GM12878 (cell line): ENCODE data around the gene EEF1AKMT2. TPM values are rescaled to one million over a fixed set of nuclear protein-coding genes. Genes with fewer than 3 reads are reported as not detected.
A peak's percentile ranks its signal among the peaks of the same experiment; 100 is the strongest.

Experiments used
- ATAC-seq: fragments of 200-7000 bp; cut with Tn5 transposase; 3 replicates; pipeline ENCODE4 v1.9.1; 2020; ENCODE audit warnings: mild to moderate bottlenecking, moderate library complexity
- BruUV-seq: library from RNA; stranded (reverse); fragments of 400-500 nt; replicated peaks from 2 replicates; lab custom pipeline; 2021; lab: Mats Ljungman, UMichigan
- CTCF ChIA-PET: fragments of 300-600 bp; sonication (Branson Sonifier 250); formaldehyde crosslinking; extraction: SDS; loops from one replicate; lab custom pipeline; 2021; ENCODE audit warnings: inconsistent platforms; lab: Yijun Ruan, JAX
- POLR2A ChIA-PET: fragments of 350-600 bp; formaldehyde crosslinking; extraction: SDS; loops from one replicate; lab custom pipeline; 2021; ENCODE audit warnings: inconsistent platforms; lab: Charles Lee
- RAD21 ChIA-PET: fragments of 300-600 bp; sonication (Branson Sonifier 250); formaldehyde crosslinking; loops from one replicate; lab custom pipeline; 2023; ENCODE audit warnings: antibody characterized with exemption; ENCODE audit not compliant: unreplicated experiment; lab: Charles Lee
- SMC1A ChIA-PET: fragments of 300-600 bp; sonication (Branson Sonifier 250); formaldehyde crosslinking; loops from one replicate; lab custom pipeline; 2023; ENCODE audit not compliant: unreplicated experiment, uncharacterized antibody; lab: Charles Lee
- DNase-seq: peaks from one replicate; pipeline ENCODE4 v3.0.0-alpha.2; 2011; ENCODE audit warnings: low read depth, low spot score
- FAIRE-seq: peaks from 3 replicates; lab custom pipeline; 2011; peaks lifted over from hg19 to GRCh38; lab: Jason Lieb, UNC
- H2AFZ ChIP-seq: 2 replicates; pipeline ENCODE4 v1.6.0; 2011; ENCODE audit warnings: low read depth, low read length, control low read depth; ENCODE audit not compliant: control insufficient read depth
- H3K27ac ChIP-seq: 2 replicates; pipeline ENCODE4 v1.5.1; 2011; ENCODE audit warnings: control low read depth; ENCODE audit not compliant: control insufficient read depth, insufficient read depth
- H3K27me3 ChIP-seq, 2 experiments: replicated peaks in 1 of 2; 2 replicates each; pipeline versions ENCODE4 v1.6.0 to v1.6.1; 2011; ENCODE audit warnings: low read length in 1 of 2; ENCODE audit not compliant: control insufficient read depth in 2 of 2, insufficient read depth in 2 of 2
- H3K36me3 ChIP-seq, 2 experiments: 2 replicates each; pipeline ENCODE4 v1.5.1; 2011; ENCODE audit warnings: low read length in 1 of 2; ENCODE audit not compliant: control insufficient read depth in 2 of 2, insufficient read depth in 2 of 2
- H3K4me1 ChIP-seq: 2 replicates; pipeline ENCODE4 v1.6.1; 2011; ENCODE audit warnings: mild to moderate bottlenecking, low read length, moderate library complexity, mixed read lengths; ENCODE audit not compliant: control insufficient read depth, insufficient read depth
- H3K4me2 ChIP-seq: 2 replicates; pipeline ENCODE4 v1.6.0; 2011; ENCODE audit warnings: control low read depth; ENCODE audit not compliant: control insufficient read depth, insufficient read depth
- H3K4me3 ChIP-seq: fragments of 200-600 bp; sonication (generic); 2 replicates; pipeline ENCODE4 v1.5.1; 2016
- H3K79me2 ChIP-seq: 2 replicates; pipeline ENCODE4 v1.6.0; 2011; ENCODE audit warnings: low read length; ENCODE audit not compliant: control insufficient read depth, insufficient read depth
- H3K9ac ChIP-seq: 2 replicates; pipeline ENCODE4 v1.8.0; 2011; ENCODE audit warnings: low read length, control low read depth, mixed read lengths; ENCODE audit not compliant: control insufficient read depth, insufficient read depth
- H3K9me3 ChIP-seq: replicated peaks from 3 replicates; pipeline ENCODE4 v1.5.1; 2011; ENCODE audit warnings: mild to moderate bottlenecking, low read length; ENCODE audit not compliant: control insufficient read depth, insufficient read depth
- H4K20me1 ChIP-seq: 2 replicates; pipeline ENCODE4 v1.6.0; 2011; ENCODE audit not compliant: control insufficient read depth, insufficient read depth
- BCL11A ChIP-seq: IDR thresholded peaks from 2 replicates; pipeline ENCODE4 v1.6.1; 2011; ENCODE audit warnings: low read depth, low read length
- BHLHE40 ChIP-seq, 2 experiments: fragments of 450-650 bp in 1 of 2; IDR thresholded peaks; 2 replicates each; pipeline ENCODE4 v1.6.1; 2011 to 2017; ENCODE audit warnings: low read depth in 2 of 2, borderline replicate concordance in 1 of 2, improper control_type of control experiment in 1 of 2, low read length in 1 of 2, mild to moderate bottlenecking in 1 of 2
- FOXM1 ChIP-seq: IDR thresholded peaks from 2 replicates; pipeline ENCODE4 v1.6.1; 2012; ENCODE audit warnings: low read depth, mild to moderate bottlenecking, inconsistent platforms, low read length, moderate library complexity
- IKZF2 ChIP-seq, 2 experiments: fragments of 450-650 bp; IDR thresholded peaks; 2 replicates each; pipeline ENCODE4 v1.6.1; 2017; ENCODE audit warnings: mild to moderate bottlenecking in 2 of 2, moderate library complexity in 2 of 2
- MEF2B ChIP-seq: fragments of 450-650 bp; IDR thresholded peaks from 2 replicates; pipeline ENCODE4 v1.6.1; 2018; ENCODE audit warnings: mild to moderate bottlenecking, moderate library complexity; ENCODE audit not compliant: partially characterized antibody, poor library complexity, severe bottlenecking
- NFXL1 ChIP-seq: fragments of 450-650 bp; IDR thresholded peaks from 2 replicates; pipeline ENCODE4 v1.6.1; 2017; ENCODE audit warnings: antibody characterized with exemption, mild to moderate bottlenecking, borderline replicate concordance
- SMARCA5 ChIP-seq: fragments of 450-650 bp; IDR thresholded peaks from 2 replicates; pipeline ENCODE4 v1.6.1; 2017; ENCODE audit warnings: mild to moderate bottlenecking
- USF1 ChIP-seq: IDR thresholded peaks from 2 replicates; pipeline ENCODE4 v1.6.1; 2011; ENCODE audit warnings: borderline replicate concordance, low read depth, mild to moderate bottlenecking, moderate library complexity, mixed read lengths, low read length; ENCODE audit not compliant: insufficient read depth; ENCODE audit errors: extremely low read length
- ZNF384 ChIP-seq: IDR thresholded peaks from 2 replicates; pipeline ENCODE4 v1.6.1; 2012; ENCODE audit warnings: low read depth, mild to moderate bottlenecking, low read length, improper control_type of control experiment, borderline replicate concordance
- WGBS: methylation state at CpG from one replicate; pipeline ENCODE4 v1.1.6; 2016; ENCODE audit warnings: low lambda C conversion rate; ENCODE audit not compliant: insufficient replicate concordance, insufficient coverage; ENCODE audit errors: missing lambda C conversion rate; 5-methylcytosine and 5-hydroxymethylcytosine counted together
- in situ Hi-C: fragments of 300-500 bp; cut with MboI; formaldehyde crosslinking; loops from 9 replicates; pipeline ENCODE4 v1.14.3; 2018; ENCODE audit warnings: mixed read lengths
- intact Hi-C: fragments of 100-400 bp; cut with micrococcal nuclease; formaldehyde crosslinking; loops from one replicate; pipeline ENCODE4 v1.14.2; 2022; ENCODE audit not compliant: unreplicated experiment
- polyA plus RNA-seq, 11 experiments: library from polyadenylated mRNA; depleted of rRNA in 4 of 11; unstranded in 6 of 11; stranded (reverse) in 5 of 11; fragments of >200 nt; fragmentation: Nextera tagmentation in 4 of 11; fragmentation: Illumina TruSeq in 1 of 11; extraction: Ambion mirVana in 4 of 11; extraction: Trizol in 1 of 11; gene quantifications; 1 replicate in 1 of 11; 2 replicates in 10 of 11; pipeline versions ENCODE4 v1.2.1 to v1.2.3, GENCODE V29; 2011 to 2016; ENCODE audit warnings: inconsistent platforms in 2 of 11, missing spikeins in 2 of 11, low read depth in 1 of 11
- total RNA-seq, 4 experiments: library from RNA; depleted of rRNA in 3 of 4; stranded (reverse); fragments of >200 nt in 3 of 4; fragmentation: Illumina TruSeq in 1 of 4; extraction: Trizol in 1 of 4; gene quantifications; 2 replicates each; pipeline versions ENCODE4 v1.2.1 to v1.2.3, GENCODE V29; 2013 to 2021
- TF ChIP-seq, protein P1 (sequence below): fragments of 450-650 bp; IDR thresholded peaks from 2 replicates; pipeline ENCODE4 v1.6.1; 2016; ENCODE audit warnings: mild to moderate bottlenecking
- TF ChIP-seq, protein P2 (sequence below): fragments of 450-650 bp; IDR thresholded peaks from 2 replicates; pipeline ENCODE4 v1.6.1; 2017; ENCODE audit warnings: mild to moderate bottlenecking, moderate library complexity

EEF1AKMT2 gene
- total and polyA plus RNA-seq, 10 of the 15 experiments (the other 5 are each of a cell fraction or from before 2014, with no cell fraction given) = 9.1 to 29.3 (median 23.6) TPM

GRCh38 chr10:124724279-124725027, 67.2 kb downstream of the EEF1AKMT2 start:
- BruUV-seq = no TSS peak
- Histone ChIP-seq H3K4me2 (peak overlapping the region; percentile 65), H3K4me3 (no peak overlapping the region), H3K27ac (peak overlapping the region; percentile 88), H3K9me3 (no peaks in the 10 kb centered on the region), H3K79me2 (peaks cover 33% of the 10 kb centered on the region), H3K36me3 (peaks cover 0 to 7% of the 10 kb centered on the region in 2 experiments; a peak in 2 of 4 replicates), H3K4me1 (peaks cover 73% of the 10 kb centered on the region), H2AFZ (no peak overlapping the region), H3K27me3 (no peaks in the 10 kb centered on the region), H3K9ac (peak overlapping the region; percentile 29; the same call in 1 of the 2 replicates), H4K20me1 (no peaks in the 10 kb centered on the region)
- in situ Hi-C loops = loop anchor here (10.0 kb wide), 1 partner anchor 1330 kb away; no protein-coding TSS in a partner anchor
- no peak for DNase-seq
- POLR2A ChIA-PET = interaction anchor here (1.4 to 12.9 kb wide), 8 partner anchors 9 to 76 kb away, joined by 4 to 139 read pairs (median 18); no protein-coding TSS in a partner anchor
- 24% methylated on average over 20 of the region's 20 CpGs for WGBS
- SMC1A ChIA-PET = interaction anchor here (0.6 to 21.7 kb wide), 11 partner anchors 9 to 97 kb away, joined by 3 to 351 read pairs (median 4); no protein-coding TSS in a partner anchor
- intact Hi-C loops = no loop called here
- FAIRE-seq = no peak
- CTCF ChIA-PET = interaction anchor here (0.6 to 21.9 kb wide), 8 partner anchors 8 to 36 kb away, joined by 3 to 319 read pairs (median 10); no protein-coding TSS in a partner anchor
- peak; percentile 10 for ATAC-seq
- RAD21 ChIA-PET = interaction anchor here (1.1 to 15.5 kb wide), 6 partner anchors 9 to 185 kb away, joined by 3 to 360 read pairs (median 151); no protein-coding TSS in a partner anchor
- TF ChIP-seq FOXM1 (no peak), ZNF384 (no peak), IKZF2 (IDR thresholded peaks at IDR 0.05) (peak; percentile 25 to 54; a peak in 1 of 4 replicates), SMARCA5 (0 out of 2 replicates have a peak, but pooled peaks have one; percentile 19), BHLHE40 (IDR thresholded peaks at IDR 0.05; ENCODE audit: borderline replicate concordance in 1 of 2, low read depth in 2 of 2, low read length in 1 of 2) (peak; percentile 15 to 62; a peak in 2 of 4 replicates), NFXL1 (no peak), BCL11A (no peak), MEF2B (peak; percentile 83), USF1 (no peak)
- TF ChIP-seq, protein P1, sequence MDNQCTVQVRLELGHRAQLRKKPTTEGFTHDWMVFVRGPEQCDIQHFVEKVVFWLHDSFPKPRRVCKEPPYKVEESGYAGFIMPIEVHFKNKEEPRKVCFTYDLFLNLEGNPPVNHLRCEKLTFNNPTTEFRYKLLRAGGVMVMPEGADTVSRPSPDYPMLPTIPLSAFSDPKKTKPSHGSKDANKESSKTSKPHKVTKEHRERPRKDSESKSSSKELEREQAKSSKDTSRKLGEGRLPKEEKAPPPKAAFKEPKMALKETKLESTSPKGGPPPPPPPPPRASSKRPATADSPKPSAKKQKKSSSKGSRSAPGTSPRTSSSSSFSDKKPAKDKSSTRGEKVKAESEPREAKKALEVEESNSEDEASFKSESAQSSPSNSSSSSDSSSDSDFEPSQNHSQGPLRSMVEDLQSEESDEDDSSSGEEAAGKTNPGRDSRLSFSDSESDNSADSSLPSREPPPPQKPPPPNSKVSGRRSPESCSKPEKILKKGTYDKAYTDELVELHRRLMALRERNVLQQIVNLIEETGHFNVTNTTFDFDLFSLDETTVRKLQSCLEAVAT = 0 out of 2 replicates have a peak, but pooled peaks have one; percentile 42
- TF ChIP-seq, protein P2, sequence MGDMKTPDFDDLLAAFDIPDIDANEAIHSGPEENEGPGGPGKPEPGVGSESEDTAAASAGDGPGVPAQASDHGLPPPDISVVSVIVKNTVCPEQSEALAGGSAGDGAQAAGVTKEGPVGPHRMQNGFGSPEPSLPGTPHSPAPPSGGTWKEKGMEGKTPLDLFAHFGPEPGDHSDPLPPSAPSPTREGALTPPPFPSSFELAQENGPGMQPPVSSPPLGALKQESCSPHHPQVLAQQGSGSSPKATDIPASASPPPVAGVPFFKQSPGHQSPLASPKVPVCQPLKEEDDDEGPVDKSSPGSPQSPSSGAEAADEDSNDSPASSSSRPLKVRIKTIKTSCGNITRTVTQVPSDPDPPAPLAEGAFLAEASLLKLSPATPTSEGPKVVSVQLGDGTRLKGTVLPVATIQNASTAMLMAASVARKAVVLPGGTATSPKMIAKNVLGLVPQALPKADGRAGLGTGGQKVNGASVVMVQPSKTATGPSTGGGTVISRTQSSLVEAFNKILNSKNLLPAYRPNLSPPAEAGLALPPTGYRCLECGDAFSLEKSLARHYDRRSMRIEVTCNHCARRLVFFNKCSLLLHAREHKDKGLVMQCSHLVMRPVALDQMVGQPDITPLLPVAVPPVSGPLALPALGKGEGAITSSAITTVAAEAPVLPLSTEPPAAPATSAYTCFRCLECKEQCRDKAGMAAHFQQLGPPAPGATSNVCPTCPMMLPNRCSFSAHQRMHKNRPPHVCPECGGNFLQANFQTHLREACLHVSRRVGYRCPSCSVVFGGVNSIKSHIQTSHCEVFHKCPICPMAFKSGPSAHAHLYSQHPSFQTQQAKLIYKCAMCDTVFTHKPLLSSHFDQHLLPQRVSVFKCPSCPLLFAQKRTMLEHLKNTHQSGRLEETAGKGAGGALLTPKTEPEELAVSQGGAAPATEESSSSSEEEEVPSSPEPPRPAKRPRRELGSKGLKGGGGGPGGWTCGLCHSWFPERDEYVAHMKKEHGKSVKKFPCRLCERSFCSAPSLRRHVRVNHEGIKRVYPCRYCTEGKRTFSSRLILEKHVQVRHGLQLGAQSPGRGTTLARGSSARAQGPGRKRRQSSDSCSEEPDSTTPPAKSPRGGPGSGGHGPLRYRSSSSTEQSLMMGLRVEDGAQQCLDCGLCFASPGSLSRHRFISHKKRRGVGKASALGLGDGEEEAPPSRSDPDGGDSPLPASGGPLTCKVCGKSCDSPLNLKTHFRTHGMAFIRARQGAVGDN = peak; percentile 75; the same call in 1 of the 2 replicates
